ENCODE data around the gene FRMD4B. TPM values are rescaled to one million over a fixed set of nuclear protein-coding genes. Genes with fewer than 3 reads are reported as not detected.
"Not testable (repeated sequence)": the region's sequence is repeated elsewhere in the genome, so short reads cannot be mapped to it uniquely, and the experiment has no call there.

Gene FRMD4B
- total and polyA plus RNA-seq, 4 donors = 5.6 to 73.6 (median 24.0) TPM

- intact Hi-C loops (cut with DNase I) = no loop called here
- WGBS, 2 donors = 78 to 81% methylated on average over 12 of the region's 12 CpGs
- H3K27ac ChIP-seq (ENCODE audit: low read depth in 1 of 2, low read length in 2 of 2) = no peak overlapping the region
Measured at GRCh38 chr3:69288161-69288895, 97.6 kb downstream of the FRMD4B start.

DNA sequence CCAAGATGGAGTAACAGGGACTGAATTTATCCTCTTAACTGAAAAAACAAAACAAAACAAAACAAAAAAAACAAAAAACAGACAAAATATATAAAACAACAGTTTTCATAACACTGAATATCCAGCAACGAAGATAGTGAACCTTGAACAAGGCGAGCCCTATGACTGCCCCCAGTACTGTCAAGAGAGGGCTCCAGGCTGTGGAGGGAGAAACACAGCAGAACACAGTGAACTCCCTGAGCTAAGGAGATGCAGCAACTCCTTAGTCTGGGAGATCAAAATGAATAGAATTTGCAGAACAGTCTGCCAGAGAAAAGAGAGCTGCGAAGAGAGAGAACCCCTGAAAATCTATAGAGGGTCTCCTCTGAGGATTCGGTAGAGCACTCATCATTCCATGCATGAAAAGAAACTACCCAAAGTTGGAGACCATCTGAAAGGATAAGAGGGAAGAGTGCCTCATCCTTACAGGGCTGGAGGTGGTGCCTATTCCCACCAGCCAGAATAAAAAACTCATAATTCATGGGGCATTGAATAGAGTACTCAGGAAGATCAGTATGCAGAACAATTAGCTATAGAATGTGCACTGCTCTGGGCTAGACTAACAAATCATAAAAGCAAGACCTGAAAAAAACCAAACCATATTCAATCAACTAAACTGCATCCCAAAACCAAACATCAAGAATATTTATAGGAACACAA lies 101.8 kb downstream of the FRMD4B start:
- 88 to 92% methylated on average over 4 of the region's 4 CpGs for WGBS, 2 donors
- no peak overlapping the region for H3K27ac ChIP-seq (ENCODE audit: low read depth in 1 of 2, low read length in 2 of 2)
- DNase-seq = no peak
- H3K4me3 ChIP-seq (ENCODE audit: low read length in 2 of 2) = no peak overlapping the region
- intact Hi-C loops (cut with DNase I) = no loop called here
- peaks cover 0 to 1% of the 10 kb centered on the region in 2 donors for H3K36me3 ChIP-seq (ENCODE audit: control insufficient read depth in 1 of 2, insufficient read depth in 2 of 2, low read length in 1 of 2)
- no peak for ATAC-seq (ENCODE audit: low FRiP score)
- no peaks in the 10 kb centered on the region for H3K27me3 ChIP-seq (ENCODE audit: control insufficient read depth in 1 of 2, insufficient read depth in 2 of 2, low read length in 1 of 2)
- no peaks in the 10 kb centered on the region for H3K4me1 ChIP-seq (ENCODE audit: control insufficient read depth in 1 of 2, insufficient read depth in 2 of 2, low read length in 2 of 2)
- H3K9me3 ChIP-seq (ENCODE audit: control insufficient read depth, low read length) = no peaks in the 10 kb centered on the region

More at GRCh38 chr3:69288161-69288895, 97.6 kb downstream of the FRMD4B start:
- Histone ChIP-seq H3K27me3 (ENCODE audit: control insufficient read depth in 1 of 2, insufficient read depth in 2 of 2, low read length in 1 of 2) (no peaks in the 10 kb centered on the region), H3K36me3 (ENCODE audit: control insufficient read depth in 1 of 2, insufficient read depth in 2 of 2, low read length in 1 of 2) (peaks cover 0 to 1% of the 10 kb centered on the region in 2 donors), H3K9me3 (ENCODE audit: control insufficient read depth, low read length) (no peaks in the 10 kb centered on the region), H3K4me3 (ENCODE audit: low read length in 2 of 2) (no peak overlapping the region), H3K4me1 (ENCODE audit: control insufficient read depth in 1 of 2, insufficient read depth in 2 of 2, low read length in 2 of 2) (no peaks in the 10 kb centered on the region)
- DNase-seq (no peak), ATAC-seq (ENCODE audit: low FRiP score) (no peak)

DNA sequence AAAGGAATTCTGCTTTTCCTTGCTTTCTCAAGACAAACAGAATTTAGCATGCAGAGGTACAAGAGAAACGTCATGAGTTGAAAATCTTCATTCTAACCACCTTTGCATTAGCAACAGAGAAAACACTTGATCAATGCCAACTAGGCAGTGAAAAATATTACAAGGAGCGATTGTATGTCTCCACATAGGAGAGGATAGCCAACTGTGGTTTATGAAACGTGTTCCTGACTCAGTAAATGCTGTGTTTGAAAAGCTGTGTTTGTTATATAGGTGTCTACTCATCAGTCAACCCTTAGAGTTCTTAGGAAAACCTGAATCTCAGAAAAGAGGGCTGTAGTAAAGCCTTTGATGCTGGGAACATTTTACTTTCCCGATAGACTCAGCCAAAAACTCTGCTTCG lies 102.4 kb downstream of the FRMD4B start:
- DNase-seq (no peak), ATAC-seq (ENCODE audit: low FRiP score) (no peak)
- peaks cover 0 to 1% of the 10 kb centered on the region in 2 donors for H3K36me3 ChIP-seq (ENCODE audit: control insufficient read depth in 1 of 2, insufficient read depth in 2 of 2, low read length in 1 of 2)
- no peak overlapping the region for H3K4me3 ChIP-seq (ENCODE audit: low read length in 2 of 2)
- no peak overlapping the region for H3K27ac ChIP-seq (ENCODE audit: low read depth in 1 of 2, low read length in 2 of 2)
- no peaks in the 10 kb centered on the region for H3K9me3 ChIP-seq (ENCODE audit: control insufficient read depth, low read length)
- no peaks in the 10 kb centered on the region for H3K27me3 ChIP-seq (ENCODE audit: control insufficient read depth in 1 of 2, insufficient read depth in 2 of 2, low read length in 1 of 2)
- no peaks in the 10 kb centered on the region for H3K4me1 ChIP-seq (ENCODE audit: control insufficient read depth in 1 of 2, insufficient read depth in 2 of 2, low read length in 2 of 2)
- intact Hi-C loops (cut with DNase I) = no loop called here
- 69 to 73% methylated on average over 5 of the region's 5 CpGs for WGBS, 2 donors

DNA sequence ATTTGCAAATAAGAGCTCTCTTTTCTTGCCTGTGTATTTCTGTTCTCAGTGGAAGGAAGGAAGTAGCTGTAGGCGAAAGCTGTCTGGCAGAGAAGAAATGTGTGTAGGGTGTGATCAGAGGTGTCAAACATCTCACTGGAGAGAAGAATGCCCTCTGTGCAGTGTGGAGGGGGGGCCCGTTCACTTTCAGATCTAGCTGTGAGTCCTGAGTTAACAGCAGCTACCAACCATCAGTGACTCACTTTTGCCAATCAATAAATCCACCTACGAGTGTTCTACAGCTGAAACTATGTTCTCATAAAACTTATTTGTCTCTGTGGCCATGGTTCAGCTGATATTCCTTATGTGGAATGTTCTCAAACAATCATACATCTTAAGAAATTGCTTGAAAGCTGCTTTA lies 103.7 kb downstream of the FRMD4B start:
- H3K4me1 ChIP-seq (ENCODE audit: control insufficient read depth in 1 of 2, insufficient read depth in 2 of 2, low read length in 2 of 2) = no peaks in the 10 kb centered on the region
- intact Hi-C loops (cut with DNase I) = no loop called here
- no peaks in the 10 kb centered on the region for H3K9me3 ChIP-seq (ENCODE audit: control insufficient read depth, low read length)
- no peak overlapping the region for H3K4me3 ChIP-seq (ENCODE audit: low read length in 2 of 2)
- no peak for DNase-seq
- peaks cover 0 to 1% of the 10 kb centered on the region in 2 donors for H3K36me3 ChIP-seq (ENCODE audit: control insufficient read depth in 1 of 2, insufficient read depth in 2 of 2, low read length in 1 of 2)
- H3K27me3 ChIP-seq (ENCODE audit: control insufficient read depth in 1 of 2, insufficient read depth in 2 of 2, low read length in 1 of 2) = no peaks in the 10 kb centered on the region
- H3K27ac ChIP-seq (ENCODE audit: low read depth in 1 of 2, low read length in 2 of 2) = no peak overlapping the region
- no peak for ATAC-seq (ENCODE audit: low FRiP score)
- WGBS, 2 donors = 54 to 77% methylated on average over 3 of the region's 3 CpGs

- H3K27me3 ChIP-seq (ENCODE audit: control insufficient read depth in 1 of 2, insufficient read depth in 2 of 2, low read length in 1 of 2); DNase-seq; H3K4me1 ChIP-seq (ENCODE audit: control insufficient read depth in 1 of 2, insufficient read depth in 2 of 2, low read length in 2 of 2); H3K36me3 ChIP-seq (ENCODE audit: control insufficient read depth in 1 of 2, insufficient read depth in 2 of 2, low read length in 1 of 2); H3K9me3 ChIP-seq (ENCODE audit: control insufficient read depth, low read length); H3K4me3 ChIP-seq (ENCODE audit: low read length in 2 of 2); H3K27ac ChIP-seq (ENCODE audit: low read depth in 1 of 2, low read length in 2 of 2); ATAC-seq (ENCODE audit: low FRiP score); intact Hi-C loops (cut with DNase I): not testable (repeated sequence)
- WGBS, 2 donors = 92 to 98% methylated on average over 8 of the region's 8 CpGs
Measured at GRCh38 chr3:69277403-69277802, 108.5 kb downstream of the FRMD4B start.

- ATAC-seq (ENCODE audit: low FRiP score) = no peak
Measured at GRCh38 chr3:69276884-69277283, 109.0 kb downstream of the FRMD4B start.

GRCh38 chr3:69276191-69276590 lies 109.7 kb downstream of the FRMD4B start:
- H3K4me3 ChIP-seq (ENCODE audit: low read length in 2 of 2); H3K36me3 ChIP-seq (ENCODE audit: control insufficient read depth in 1 of 2, insufficient read depth in 2 of 2, low read length in 1 of 2); H3K9me3 ChIP-seq (ENCODE audit: control insufficient read depth, low read length); H3K27ac ChIP-seq (ENCODE audit: low read depth in 1 of 2, low read length in 2 of 2); intact Hi-C loops (cut with DNase I); H3K4me1 ChIP-seq (ENCODE audit: control insufficient read depth in 1 of 2, insufficient read depth in 2 of 2, low read length in 2 of 2); ATAC-seq (ENCODE audit: low FRiP score); DNase-seq; H3K27me3 ChIP-seq (ENCODE audit: control insufficient read depth in 1 of 2, insufficient read depth in 2 of 2, low read length in 1 of 2): not testable (repeated sequence)
- 93 to 96% methylated on average over 5 of the region's 5 CpGs for WGBS, 2 donors

More at GRCh38 chr3:69276884-69277283, 109.0 kb downstream of the FRMD4B start:
- Histone ChIP-seq H3K4me3 (ENCODE audit: low read length in 2 of 2) (no peak overlapping the region), H3K27me3 (ENCODE audit: control insufficient read depth in 1 of 2, insufficient read depth in 2 of 2, low read length in 1 of 2) (no peaks in the 10 kb centered on the region), H3K36me3 (ENCODE audit: control insufficient read depth in 1 of 2, insufficient read depth in 2 of 2, low read length in 1 of 2) (no peaks in the 10 kb centered on the region), H3K4me1 (ENCODE audit: control insufficient read depth in 1 of 2, insufficient read depth in 2 of 2, low read length in 2 of 2) (no peaks in the 10 kb centered on the region), H3K27ac (ENCODE audit: low read depth in 1 of 2, low read length in 2 of 2) (no peak overlapping the region), H3K9me3 (ENCODE audit: control insufficient read depth, low read length) (no peaks in the 10 kb centered on the region)
- no peak for DNase-seq
- 88 to 91% methylated on average over 4 of the region's 4 CpGs for WGBS, 2 donors
- intact Hi-C loops (cut with DNase I) = no loop called here

- intact Hi-C loops (cut with DNase I) = no loop called here
Measured at GRCh38 chr3:69273896-69274295, 112.0 kb downstream of the FRMD4B start.

DNA sequence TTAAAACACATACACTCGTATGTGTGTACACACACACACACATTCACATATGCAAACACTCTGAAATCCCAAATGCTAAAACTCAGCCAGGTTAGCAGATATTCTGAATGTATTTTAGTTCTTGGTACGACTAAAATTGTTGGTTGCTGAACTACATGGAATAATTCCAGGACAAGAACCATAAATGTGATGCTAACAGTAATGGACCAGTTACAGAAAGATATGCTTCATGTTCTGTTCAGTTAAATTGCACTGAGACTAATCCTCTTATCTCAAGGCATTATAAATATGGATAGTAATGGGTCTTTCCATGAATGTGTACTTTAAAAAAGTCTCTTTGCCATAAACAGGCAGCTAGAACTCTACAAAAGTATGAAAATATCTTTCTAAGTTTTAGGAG lies 113.3 kb downstream of the FRMD4B start:
- intact Hi-C loops (cut with DNase I) = no loop called here
- no peak for DNase-seq
- no peak overlapping the region for H3K4me3 ChIP-seq (ENCODE audit: low read length in 2 of 2)
- no peaks in the 10 kb centered on the region for H3K9me3 ChIP-seq (ENCODE audit: control insufficient read depth, low read length)
- 76 to 82% methylated on average over 2 of the region's 2 CpGs for WGBS, 2 donors
- no peaks in the 10 kb centered on the region for H3K27me3 ChIP-seq (ENCODE audit: control insufficient read depth in 1 of 2, insufficient read depth in 2 of 2, low read length in 1 of 2)
- H3K27ac ChIP-seq (ENCODE audit: low read depth in 1 of 2, low read length in 2 of 2) = no peak overlapping the region
- H3K36me3 ChIP-seq (ENCODE audit: control insufficient read depth in 1 of 2, insufficient read depth in 2 of 2, low read length in 1 of 2) = no peaks in the 10 kb centered on the region
- ATAC-seq (ENCODE audit: low FRiP score) = no peak
- no peaks in the 10 kb centered on the region for H3K4me1 ChIP-seq (ENCODE audit: control insufficient read depth in 1 of 2, insufficient read depth in 2 of 2, low read length in 2 of 2)

More at GRCh38 chr3:69273896-69274295, 112.0 kb downstream of the FRMD4B start:
- no peak overlapping the region for H3K27ac ChIP-seq (ENCODE audit: low read depth in 1 of 2, low read length in 2 of 2)
- no peaks in the 10 kb centered on the region for H3K36me3 ChIP-seq (ENCODE audit: control insufficient read depth in 1 of 2, insufficient read depth in 2 of 2, low read length in 1 of 2)
- H3K27me3 ChIP-seq (ENCODE audit: control insufficient read depth in 1 of 2, insufficient read depth in 2 of 2, low read length in 1 of 2) = no peaks in the 10 kb centered on the region
- H3K4me3 ChIP-seq (ENCODE audit: low read length in 2 of 2) = no peak overlapping the region
- H3K4me1 ChIP-seq (ENCODE audit: control insufficient read depth in 1 of 2, insufficient read depth in 2 of 2, low read length in 2 of 2) = no peaks in the 10 kb centered on the region
- WGBS, 2 donors = 95 to 100% methylated on average over 1 of the region's 1 CpG
- no peak for DNase-seq
- no peak for ATAC-seq (ENCODE audit: low FRiP score)
- no peaks in the 10 kb centered on the region for H3K9me3 ChIP-seq (ENCODE audit: control insufficient read depth, low read length)

Data from aorta (tissue), 5 donors.